OCI-LY1 (cell line): Measurements from ENCODE around the gene OR6B2.

Source experiments
- EZH2 ChIP-seq: fragments of 200-600 bp; sonication (generic), shearing (Covaris generic); IDR thresholded peaks from 2 replicates; pipeline ENCODE4 v1.8.0; 2017; ENCODE audit warnings: borderline replicate concordance, mixed run types, mild to moderate bottlenecking, antibody characterized with exemption, low read length, moderate library complexity, mixed read lengths
- TF ChIP-seq, protein P1 (sequence below): fragments of 200-600 bp; sonication (generic), shearing (Covaris generic); IDR thresholded peaks from 2 replicates; pipeline ENCODE4 v1.5.1; 2017; ENCODE audit warnings: mild to moderate bottlenecking, antibody characterized with exemption, low read length, moderate library complexity, mixed read lengths

- TF ChIP-seq, protein P1, sequence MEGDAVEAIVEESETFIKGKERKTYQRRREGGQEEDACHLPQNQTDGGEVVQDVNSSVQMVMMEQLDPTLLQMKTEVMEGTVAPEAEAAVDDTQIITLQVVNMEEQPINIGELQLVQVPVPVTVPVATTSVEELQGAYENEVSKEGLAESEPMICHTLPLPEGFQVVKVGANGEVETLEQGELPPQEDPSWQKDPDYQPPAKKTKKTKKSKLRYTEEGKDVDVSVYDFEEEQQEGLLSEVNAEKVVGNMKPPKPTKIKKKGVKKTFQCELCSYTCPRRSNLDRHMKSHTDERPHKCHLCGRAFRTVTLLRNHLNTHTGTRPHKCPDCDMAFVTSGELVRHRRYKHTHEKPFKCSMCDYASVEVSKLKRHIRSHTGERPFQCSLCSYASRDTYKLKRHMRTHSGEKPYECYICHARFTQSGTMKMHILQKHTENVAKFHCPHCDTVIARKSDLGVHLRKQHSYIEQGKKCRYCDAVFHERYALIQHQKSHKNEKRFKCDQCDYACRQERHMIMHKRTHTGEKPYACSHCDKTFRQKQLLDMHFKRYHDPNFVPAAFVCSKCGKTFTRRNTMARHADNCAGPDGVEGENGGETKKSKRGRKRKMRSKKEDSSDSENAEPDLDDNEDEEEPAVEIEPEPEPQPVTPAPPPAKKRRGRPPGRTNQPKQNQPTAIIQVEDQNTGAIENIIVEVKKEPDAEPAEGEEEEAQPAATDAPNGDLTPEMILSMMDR, result no peak
- TF ChIP-seq EZH2, result no peak
These were observed at the start of gene OR6B2 for GRCh38 chr2:240030379-240031094.
